ENCODE measurements around the gene ADARB2. TPM values are rescaled to one million over a fixed set of nuclear protein-coding genes. Genes with fewer than 3 reads are reported as not detected.

Gene ADARB2
- total RNA-seq, 4 donors from 2014 or later = 2.3 to 3.7 (median 2.6) TPM

DNA sequence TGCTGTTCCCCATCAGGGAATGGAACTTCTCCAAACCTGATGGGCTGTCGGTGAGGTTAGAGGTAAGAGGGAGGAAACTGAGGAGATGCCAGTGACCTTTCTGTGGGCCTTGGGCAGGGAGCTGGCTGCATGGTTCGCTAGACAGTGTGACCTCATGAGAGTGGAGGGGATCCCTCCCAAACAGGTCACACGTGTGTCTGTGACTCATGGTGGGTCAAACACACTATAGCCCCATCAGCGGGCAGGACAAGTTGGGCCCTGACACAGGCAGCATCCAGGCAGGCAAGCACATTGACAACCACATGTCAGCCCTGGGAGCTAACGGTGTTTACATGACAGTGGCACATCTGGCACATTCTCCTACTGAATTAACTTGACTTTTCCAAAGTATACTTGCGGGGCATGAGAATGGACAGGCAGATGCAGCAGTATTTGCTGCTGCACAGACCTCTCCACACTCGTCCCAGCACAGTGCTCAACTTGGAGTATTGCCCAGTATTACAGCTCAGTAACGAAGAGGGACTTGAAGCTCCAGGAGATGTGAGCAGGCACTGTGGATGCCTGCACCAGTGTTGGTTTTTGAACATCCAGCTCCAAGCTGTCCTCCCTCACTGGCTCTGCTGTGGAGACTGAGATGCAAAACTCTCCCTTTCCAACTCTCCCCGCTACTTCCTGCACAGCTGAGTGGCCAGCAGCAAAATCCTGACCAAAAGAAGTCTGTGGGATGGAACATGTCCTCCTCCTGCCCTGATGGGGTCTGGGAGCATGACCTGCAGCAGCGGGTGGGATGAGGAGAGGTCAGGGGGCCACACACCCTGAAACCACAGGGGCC is 481.5 kb downstream of the ADARB2 start:
- DNase-seq (ENCODE audit: extremely low spot score) = no peak
- 65% methylated on average over 8 of the region's 10 CpGs for WGBS
- intact Hi-C loops (cut with DNase I) = no loop called here

DNA sequence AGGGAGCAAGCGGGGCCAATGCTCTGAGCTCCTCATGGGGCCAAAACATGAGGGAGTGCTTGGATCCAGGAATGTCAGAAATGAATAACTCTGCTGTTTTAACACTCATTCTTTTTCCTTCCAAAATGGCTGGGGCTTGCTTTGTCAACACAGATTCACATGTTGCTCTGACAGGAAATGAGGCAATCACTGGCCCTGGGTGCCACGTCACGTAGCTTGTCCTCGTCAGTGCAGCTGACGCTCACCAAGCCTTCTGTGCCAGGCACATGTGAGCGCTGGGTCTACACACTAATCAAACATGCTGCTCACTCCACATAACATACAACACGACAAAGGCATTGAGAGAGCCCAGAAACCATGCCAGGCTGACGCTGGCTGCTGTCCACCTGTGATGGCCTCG is 482.2 kb downstream of the ADARB2 start:
- Histone ChIP-seq H3K27ac (replicated peaks in 1 of 4) (no peak overlapping the region), H3K36me3 (no peaks in the 10 kb centered on the region), H3K27me3 (peaks cover 0 to 43% (median 0%) of the 10 kb centered on the region in 4 donors), H3K4me1 (no peaks in the 10 kb centered on the region), H3K4me3 (no peak overlapping the region), H3K9me3 (no peaks in the 10 kb centered on the region)
- DNase-seq (ENCODE audit: extremely low spot score) = no peak
- WGBS = 64% methylated on average over 9 of the region's 9 CpGs
- intact Hi-C loops (cut with DNase I) = no loop called here
- no peak for TF ChIP-seq EP300 (IDR thresholded peaks at IDR 0.05)
- TF ChIP-seq POLR2A (IDR thresholded peaks at IDR 0.05; ENCODE audit: low read depth) = no peak
- TF ChIP-seq, protein P1, sequence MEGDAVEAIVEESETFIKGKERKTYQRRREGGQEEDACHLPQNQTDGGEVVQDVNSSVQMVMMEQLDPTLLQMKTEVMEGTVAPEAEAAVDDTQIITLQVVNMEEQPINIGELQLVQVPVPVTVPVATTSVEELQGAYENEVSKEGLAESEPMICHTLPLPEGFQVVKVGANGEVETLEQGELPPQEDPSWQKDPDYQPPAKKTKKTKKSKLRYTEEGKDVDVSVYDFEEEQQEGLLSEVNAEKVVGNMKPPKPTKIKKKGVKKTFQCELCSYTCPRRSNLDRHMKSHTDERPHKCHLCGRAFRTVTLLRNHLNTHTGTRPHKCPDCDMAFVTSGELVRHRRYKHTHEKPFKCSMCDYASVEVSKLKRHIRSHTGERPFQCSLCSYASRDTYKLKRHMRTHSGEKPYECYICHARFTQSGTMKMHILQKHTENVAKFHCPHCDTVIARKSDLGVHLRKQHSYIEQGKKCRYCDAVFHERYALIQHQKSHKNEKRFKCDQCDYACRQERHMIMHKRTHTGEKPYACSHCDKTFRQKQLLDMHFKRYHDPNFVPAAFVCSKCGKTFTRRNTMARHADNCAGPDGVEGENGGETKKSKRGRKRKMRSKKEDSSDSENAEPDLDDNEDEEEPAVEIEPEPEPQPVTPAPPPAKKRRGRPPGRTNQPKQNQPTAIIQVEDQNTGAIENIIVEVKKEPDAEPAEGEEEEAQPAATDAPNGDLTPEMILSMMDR (IDR thresholded peaks at IDR 0.05) = no peak
- no peak for TF ChIP-seq POLR2AphosphoS5 (IDR thresholded peaks at IDR 0.05)

More for the DNA sequence above, 481.5 kb downstream of the ADARB2 start:
- H3K4me3 ChIP-seq = no peak overlapping the region
- H3K27ac ChIP-seq (replicated peaks in 1 of 4) = no peak overlapping the region
- H3K4me1 ChIP-seq = no peaks in the 10 kb centered on the region
- peaks cover 0 to 43% (median 0%) of the 10 kb centered on the region in 4 donors for H3K27me3 ChIP-seq
- H3K36me3 ChIP-seq = no peaks in the 10 kb centered on the region
- no peaks in the 10 kb centered on the region for H3K9me3 ChIP-seq
- TF ChIP-seq POLR2AphosphoS5 (IDR thresholded peaks at IDR 0.05) (no peak), POLR2A (IDR thresholded peaks at IDR 0.05; ENCODE audit: low read depth) (no peak), EP300 (IDR thresholded peaks at IDR 0.05) (no peak)
- TF ChIP-seq, protein P1 (IDR thresholded peaks at IDR 0.05) = no peak

DNA sequence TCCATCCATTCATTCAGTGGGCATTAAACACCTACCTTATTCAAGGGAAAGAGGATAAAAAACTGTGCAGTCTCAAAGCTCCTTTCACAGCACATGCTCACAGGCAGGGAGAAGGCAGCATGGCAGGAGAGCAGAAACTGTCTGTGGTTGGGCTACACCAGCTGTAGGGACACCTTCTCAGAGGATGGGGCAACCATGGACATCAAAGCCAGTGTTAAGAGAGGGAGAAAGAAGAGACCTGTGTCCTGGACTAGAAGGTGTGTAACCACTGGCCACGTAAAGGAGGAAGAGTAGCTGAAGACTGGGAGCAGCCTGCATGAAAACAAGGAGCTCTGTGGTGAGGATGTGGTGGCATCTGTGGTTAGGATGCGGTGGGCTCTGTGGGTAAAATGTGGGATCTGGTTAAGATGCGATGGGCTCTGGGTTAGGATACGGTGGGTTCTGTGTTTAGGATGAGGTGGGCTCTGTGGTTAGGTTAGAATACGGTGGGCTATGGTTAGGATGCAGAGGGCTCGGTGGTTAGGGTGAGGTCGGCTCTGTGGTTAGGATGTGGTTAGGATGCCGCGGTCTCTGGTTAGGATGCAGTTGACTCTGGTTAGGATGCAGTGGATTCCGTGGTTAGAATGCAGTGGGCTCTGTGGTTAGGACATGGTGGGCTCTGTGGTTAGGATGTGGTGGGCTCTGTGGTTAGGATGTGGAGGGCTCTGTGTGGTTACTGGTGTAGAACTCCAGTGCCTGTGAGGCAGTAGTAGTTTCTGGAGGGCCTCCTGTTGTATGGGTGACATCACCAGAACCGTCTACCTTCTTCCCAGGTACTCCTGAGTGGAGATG is 483.6 kb downstream of the ADARB2 start:
- intact Hi-C loops (cut with DNase I) = no loop called here
- peaks cover 0 to 44% (median 0%) of the 10 kb centered on the region in 4 donors for H3K27me3 ChIP-seq
- H3K27ac ChIP-seq (replicated peaks in 1 of 4) = no peak overlapping the region
- H3K9me3 ChIP-seq = no peaks in the 10 kb centered on the region
- no peak for DNase-seq (ENCODE audit: extremely low spot score)
- 81% methylated on average over 11 of the region's 11 CpGs for WGBS
- H3K36me3 ChIP-seq = no peaks in the 10 kb centered on the region
- H3K4me1 ChIP-seq = no peaks in the 10 kb centered on the region
- TF ChIP-seq EP300 (IDR thresholded peaks at IDR 0.05) (no peak), POLR2A (IDR thresholded peaks at IDR 0.05; ENCODE audit: low read depth) (no peak)
- no peak overlapping the region for H3K4me3 ChIP-seq

DNA sequence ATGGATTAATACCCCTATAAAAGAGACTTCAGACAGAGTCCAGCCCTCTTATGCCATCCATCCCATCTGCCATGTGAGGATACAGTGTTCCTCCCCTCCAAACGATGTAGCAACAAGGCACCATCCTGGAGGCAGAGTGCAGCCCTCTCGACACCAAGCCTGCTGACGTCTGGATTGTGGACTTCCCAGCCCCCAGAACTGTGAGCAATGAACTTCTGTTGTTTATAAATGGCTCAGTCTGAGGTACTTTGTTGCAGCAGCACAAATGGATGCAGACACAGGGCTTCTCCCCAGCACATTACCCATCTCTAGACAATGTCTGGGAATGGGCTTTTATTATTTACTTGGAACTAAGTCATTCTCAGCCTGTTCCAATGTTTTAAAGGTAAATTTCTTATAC is 485.6 kb downstream of the ADARB2 start:
- Histone ChIP-seq H3K4me3 (no peak overlapping the region), H3K27ac (replicated peaks in 1 of 4) (no peak overlapping the region), H3K27me3 (peaks cover 0 to 47% (median 0%) of the 10 kb centered on the region in 4 donors), H3K9me3 (no peaks in the 10 kb centered on the region), H3K4me1 (no peaks in the 10 kb centered on the region), H3K36me3 (no peaks in the 10 kb centered on the region)
- intact Hi-C loops (cut with DNase I) = no loop called here
- WGBS = 64% methylated on average over 3 of the region's 3 CpGs
- DNase-seq (ENCODE audit: extremely low spot score) = no peak
- TF ChIP-seq POLR2A (IDR thresholded peaks at IDR 0.05; ENCODE audit: low read depth) (no peak), POLR2AphosphoS5 (IDR thresholded peaks at IDR 0.05) (no peak), EP300 (IDR thresholded peaks at IDR 0.05) (no peak)
- TF ChIP-seq, protein P1 (IDR thresholded peaks at IDR 0.05) = no peak

Data from esophagus muscularis mucosa (tissue), 4 donors.